Trophoblast cell (in vitro differentiated cells and primary cell): ENCODE results near the gene GALK1.

Experiments
- DNase-seq, 2 donors: peaks; one replicate each; pipeline ENCODE4 v3.0.0-alpha.2; 2016
- H2AFZ ChIP-seq: 2 replicates; pipeline ENCODE4 v1.6.1; 2013; ENCODE audit warnings: low read length, moderate library complexity, mild to moderate bottlenecking; ENCODE audit not compliant: insufficient read depth, poor library complexity
- H2AK5ac ChIP-seq: 2 replicates; pipeline ENCODE4 v1.6.1; 2013; ENCODE audit warnings: mild to moderate bottlenecking, low read length
- H2BK120ac ChIP-seq: 2 replicates; pipeline ENCODE4 v1.6.1; 2013; ENCODE audit warnings: low read length, mild to moderate bottlenecking, moderate library complexity; ENCODE audit not compliant: insufficient read depth, poor library complexity
- H2BK12ac ChIP-seq: 2 replicates; pipeline ENCODE4 v1.6.1; 2013; ENCODE audit warnings: mild to moderate bottlenecking, low read length, moderate library complexity
- H2BK5ac ChIP-seq: 2 replicates; pipeline ENCODE4 v1.6.1; 2013; ENCODE audit warnings: low read length, low read depth, moderate library complexity, mild to moderate bottlenecking; ENCODE audit not compliant: poor library complexity
- H3K14ac ChIP-seq: 2 replicates; pipeline ENCODE4 v1.6.1; 2013; ENCODE audit warnings: mild to moderate bottlenecking, low read length
- H3K18ac ChIP-seq: 2 replicates; pipeline ENCODE4 v1.6.1; 2013; ENCODE audit warnings: mild to moderate bottlenecking, low read length
- H3K23ac ChIP-seq: 2 replicates; pipeline ENCODE4 v1.6.1; 2013; ENCODE audit warnings: low read length
- H3K27ac ChIP-seq: 2 replicates; pipeline ENCODE4 v1.5.1; 2013; ENCODE audit warnings: low read depth, mild to moderate bottlenecking, inconsistent platforms, low read length, moderate library complexity
- H3K27me3 ChIP-seq: 2 replicates; pipeline ENCODE4 v1.6.1; 2013; ENCODE audit warnings: inconsistent platforms, mild to moderate bottlenecking, low read length, moderate library complexity; ENCODE audit not compliant: insufficient read depth
- H3K36me3 ChIP-seq, 2 experiments: 1 replicate in 1 of 2; 2 replicates in 1 of 2; pipeline ENCODE4 v1.6.1; 2013; ENCODE audit warnings: low read length in 2 of 2, mild to moderate bottlenecking in 2 of 2, moderate library complexity in 1 of 2; ENCODE audit not compliant: insufficient read depth in 2 of 2, control insufficient read depth in 1 of 2
- H3K4ac ChIP-seq: 2 replicates; pipeline ENCODE4 v1.6.1; 2013; ENCODE audit warnings: low read depth, mild to moderate bottlenecking, low read length, moderate library complexity
- H3K4me1 ChIP-seq, 2 experiments: 1 replicate in 1 of 2; 2 replicates in 1 of 2; pipeline ENCODE4 v1.6.1; 2013; ENCODE audit warnings: low read length in 2 of 2, mild to moderate bottlenecking in 2 of 2, moderate library complexity in 1 of 2; ENCODE audit not compliant: insufficient read depth in 2 of 2, control insufficient read depth in 1 of 2
- H3K4me2 ChIP-seq: 2 replicates; pipeline ENCODE4 v1.6.1; 2013; ENCODE audit warnings: inconsistent platforms, mild to moderate bottlenecking, low read length, moderate library complexity
- H3K4me3 ChIP-seq: 2 replicates; pipeline ENCODE4 v1.5.1; 2013; ENCODE audit warnings: mild to moderate bottlenecking, low read depth, low read length, inconsistent platforms
- H3K79me1 ChIP-seq: one replicate; pipeline ENCODE4 v1.6.1; 2013; ENCODE audit warnings: low read length
- H3K79me2 ChIP-seq: 2 replicates; pipeline ENCODE4 v1.6.1; 2013; ENCODE audit warnings: low read length, mild to moderate bottlenecking; ENCODE audit not compliant: control insufficient read depth, insufficient read depth, poor library complexity
- H3K9ac ChIP-seq: 2 replicates; pipeline ENCODE4 v1.6.1; 2013; ENCODE audit warnings: mild to moderate bottlenecking, low read length
- H3K9me3 ChIP-seq: 2 replicates; pipeline ENCODE4 v1.6.1; 2013; ENCODE audit warnings: low read depth, mild to moderate bottlenecking, control low read depth, inconsistent platforms, low read length; ENCODE audit not compliant: insufficient read depth
- H4K12ac ChIP-seq: 2 replicates; pipeline ENCODE4 v1.6.1; 2013; ENCODE audit warnings: low read depth, mild to moderate bottlenecking, low read length, moderate library complexity
- H4K8ac ChIP-seq: 2 replicates; pipeline ENCODE4 v1.6.1; 2013; ENCODE audit warnings: low read depth, mild to moderate bottlenecking, low read length, moderate library complexity
- H4K91ac ChIP-seq: one replicate; pipeline ENCODE4 v1.6.1; 2013; ENCODE audit warnings: low read depth, mild to moderate bottlenecking, low read length, moderate library complexity
- WGBS: extraction: QIAGEN DNeasy Blood & Tissue Kit; methylation state at CpG from one replicate; pipeline ENCODE4 v1.1.7; 2013; ENCODE audit warnings: missing lambda C conversion rate; ENCODE audit not compliant: insufficient read length, insufficient coverage; ENCODE audit errors: extremely low coverage; 5-methylcytosine and 5-hydroxymethylcytosine counted together

Gene GALK1

DNA sequence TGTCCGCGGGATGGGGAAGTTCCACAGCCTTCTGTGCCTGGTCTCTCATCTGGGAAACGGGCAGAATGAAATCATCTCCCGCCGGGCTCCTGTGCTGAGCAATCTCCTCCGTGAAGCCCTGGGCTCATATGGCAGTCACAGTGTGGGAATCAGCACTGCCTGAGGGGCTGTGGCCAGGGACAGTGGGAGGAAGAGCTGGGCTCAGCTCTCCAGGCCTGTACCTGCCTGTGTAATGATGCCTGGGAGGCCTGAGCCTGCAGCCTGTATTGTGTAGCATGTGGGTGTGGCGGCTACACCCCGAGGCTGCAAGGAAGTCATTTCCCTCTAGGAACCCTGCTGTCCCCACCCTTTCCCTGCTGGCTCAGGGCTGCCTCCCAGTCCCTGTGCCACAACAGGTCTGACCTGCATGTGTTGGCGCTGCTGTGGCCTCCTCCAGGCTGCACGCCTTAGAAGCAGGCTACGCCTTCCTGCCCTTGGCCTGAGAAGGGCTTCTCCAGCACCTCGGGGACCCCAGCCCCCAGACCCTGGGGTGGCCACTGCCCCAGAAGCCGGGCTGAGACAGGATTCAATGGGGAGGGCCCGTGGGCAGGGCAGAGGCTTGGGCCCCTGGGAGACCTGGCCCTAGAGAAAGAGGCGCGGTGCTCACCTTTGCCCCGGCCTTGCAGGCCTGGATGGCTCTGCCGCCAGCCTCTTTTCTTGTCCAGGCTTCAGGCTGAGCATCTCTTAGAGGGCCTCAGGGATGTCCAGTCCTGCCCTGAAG lies 41.6 kb downstream of the GALK1 start:
- Histone ChIP-seq H4K12ac (no peak overlapping the region), H4K8ac (no peak overlapping the region), H2BK5ac (peak overlapping the region; percentile 20), H3K79me2 (peaks cover 7% of the 10 kb centered on the region), H3K18ac (no peak overlapping the region), H3K9me3 (peaks cover 2% of the 10 kb centered on the region), H4K91ac (peak overlapping the region; percentile 17), H3K27me3 (no peaks in the 10 kb centered on the region), H3K9ac (no peak overlapping the region), H3K23ac (no peak overlapping the region), H3K4ac (no peak overlapping the region), H3K27ac (peak overlapping the region; percentile 37), H2BK120ac (peak overlapping the region; percentile 27), H3K4me1 (peaks cover 20 to 23% of the 10 kb centered on the region in 2 experiments), H3K4me3 (peak overlapping the region; percentile 3), H3K4me2 (no peak overlapping the region), H2AFZ (no peak overlapping the region), H3K79me1 (peaks cover 14% of the 10 kb centered on the region), H2BK12ac (no peak overlapping the region), H3K36me3 (peaks cover 11 to 21% of the 10 kb centered on the region in 2 experiments), H3K14ac (peak overlapping the region; percentile 9), H2AK5ac (no peak overlapping the region)
- no CpG with 5 or more reads among the region's 18 CpGs for WGBS
- DNase-seq, result peak; percentile 98

DNA sequence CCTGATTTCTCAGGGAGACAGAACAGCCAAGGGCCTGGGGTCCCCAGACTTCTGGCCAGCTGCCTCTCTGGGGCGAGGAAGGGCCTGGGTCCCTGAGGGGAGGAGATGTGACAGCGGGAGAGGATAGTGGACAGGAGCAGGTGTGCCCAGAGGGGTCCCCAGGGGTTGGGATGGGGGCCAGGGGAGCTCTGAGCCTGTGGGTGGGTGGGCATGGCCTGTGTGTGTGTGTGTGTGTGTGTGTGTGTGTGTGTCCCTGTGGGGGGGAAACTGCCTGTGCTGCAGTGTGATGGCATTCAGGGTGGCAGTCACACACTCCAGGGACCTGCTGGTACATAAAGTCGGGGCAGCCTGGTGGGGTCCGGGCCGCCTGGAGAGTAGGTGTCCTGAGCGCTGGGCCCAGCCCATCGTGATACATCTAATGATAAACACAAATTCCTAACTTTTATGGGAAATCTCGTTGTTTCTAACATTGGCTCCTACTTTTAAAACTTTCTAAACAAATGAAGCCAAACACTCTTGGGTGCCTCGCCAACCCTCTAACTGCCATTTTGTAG lies 42.4 kb downstream of the GALK1 start:
- Histone ChIP-seq H3K4me1 (peaks cover 20 to 23% of the 10 kb centered on the region in 2 experiments), H2AFZ (no peak overlapping the region), H3K9me3 (peaks cover 2% of the 10 kb centered on the region), H4K8ac (no peak overlapping the region), H4K12ac (no peak overlapping the region), H2BK120ac (no peak overlapping the region), H3K4me3 (no peak overlapping the region), H3K27me3 (no peaks in the 10 kb centered on the region), H3K79me1 (peaks cover 14% of the 10 kb centered on the region), H3K14ac (peak overlapping the region; percentile 34), H2BK5ac (no peak overlapping the region), H2AK5ac (no peak overlapping the region), H3K23ac (no peak overlapping the region), H3K4ac (no peak overlapping the region), H3K18ac (peak overlapping the region; percentile 51), H4K91ac (peak overlapping the region; percentile 17), H3K9ac (no peak overlapping the region), H3K4me2 (peak overlapping the region; percentile 16), H3K36me3 (peaks cover 4 to 13% of the 10 kb centered on the region in 2 experiments), H3K79me2 (peaks cover 7% of the 10 kb centered on the region), H3K27ac (peak overlapping the region; percentile 37), H2BK12ac (no peak overlapping the region)
- no CpG with 5 or more reads among the region's 9 CpGs for WGBS
- no peak for DNase-seq

DNA sequence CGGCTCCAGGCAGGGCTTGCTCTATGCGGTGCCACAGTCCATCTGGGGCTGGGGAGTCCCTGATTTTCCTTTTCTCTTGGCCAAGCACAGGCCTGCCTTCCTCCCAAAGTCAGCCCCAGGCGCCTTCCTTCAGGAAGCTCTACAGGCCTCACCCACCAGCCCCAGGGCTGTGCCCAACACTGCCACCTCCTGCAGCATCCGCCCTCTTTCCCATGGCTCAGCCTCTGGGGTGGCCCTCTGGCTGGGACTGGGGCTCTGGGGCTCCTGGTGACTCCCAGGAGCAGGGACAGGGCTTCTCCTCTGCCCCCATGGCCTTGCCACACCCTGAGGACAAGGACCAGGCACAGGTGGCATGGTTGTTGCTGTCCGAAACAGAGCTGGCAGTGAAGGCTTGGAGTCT lies 42.9 kb downstream of the GALK1 start:
- Histone ChIP-seq H4K12ac (no peak overlapping the region), H3K9me3 (peaks cover 2% of the 10 kb centered on the region), H3K23ac (no peak overlapping the region), H2BK5ac (no peak overlapping the region), H3K36me3 (peaks cover 4 to 11% of the 10 kb centered on the region in 2 experiments), H3K4me1 (peaks cover 20 to 23% of the 10 kb centered on the region in 2 experiments), H4K91ac (peak overlapping the region; percentile 68), H2AK5ac (peak overlapping the region; percentile 17), H3K27me3 (no peaks in the 10 kb centered on the region), H3K9ac (no peak overlapping the region), H2AFZ (no peak overlapping the region), H3K4ac (peak overlapping the region; percentile 24), H2BK12ac (peak overlapping the region; percentile 32), H2BK120ac (peak overlapping the region; percentile 44), H4K8ac (peak overlapping the region; percentile 15), H3K79me1 (peaks cover 14% of the 10 kb centered on the region), H3K14ac (peak overlapping the region; percentile 37), H3K27ac (no peak overlapping the region), H3K79me2 (peaks cover 7% of the 10 kb centered on the region), H3K4me3 (peak overlapping the region; percentile 38), H3K4me2 (peak overlapping the region; percentile 66), H3K18ac (peak overlapping the region; percentile 67)
- DNase-seq, result no peak
- WGBS, result no CpG with 5 or more reads among the region's 5 CpGs

DNA sequence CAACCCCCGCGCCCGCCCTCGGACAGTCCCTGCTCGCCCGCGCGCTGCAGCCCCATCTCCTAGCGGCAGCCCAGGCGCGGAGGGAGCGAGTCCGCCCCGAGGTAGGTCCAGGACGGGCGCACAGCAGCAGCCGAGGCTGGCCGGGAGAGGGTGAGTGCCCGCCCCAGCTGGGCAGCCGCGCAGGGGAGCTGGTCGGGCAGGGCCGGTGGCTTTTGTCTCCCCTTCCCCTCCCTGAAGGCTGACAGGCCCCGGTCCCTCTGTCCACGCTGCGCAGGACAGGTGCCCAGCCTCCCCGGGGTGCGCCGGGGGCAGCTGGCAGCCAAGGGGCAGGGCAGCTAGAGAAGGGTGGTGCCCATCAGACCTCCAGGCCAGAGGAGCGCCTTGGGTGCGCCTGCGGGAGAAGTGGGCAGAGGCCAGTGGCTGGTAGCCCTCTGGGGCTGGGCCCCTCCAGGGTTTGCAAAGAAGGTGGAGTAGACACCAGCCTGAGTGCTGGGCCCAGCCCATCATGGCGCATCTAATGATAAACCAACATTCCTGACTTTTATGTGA lies 43.5 kb downstream of the GALK1 start:
- no CpG with 5 or more reads among the region's 33 CpGs for WGBS
- H3K79me1 ChIP-seq, result peaks cover 14% of the 10 kb centered on the region
- H4K12ac ChIP-seq, result no peak overlapping the region
- no peak overlapping the region for H3K27ac ChIP-seq
- peak overlapping the region; percentile 66 for H3K4me2 ChIP-seq
- H3K79me2 ChIP-seq, result peaks cover 7% of the 10 kb centered on the region
- no peak overlapping the region for H2BK5ac ChIP-seq
- peak overlapping the region; percentile 31 for H3K14ac ChIP-seq
- peak overlapping the region; percentile 5 for H2AFZ ChIP-seq
- peak overlapping the region; percentile 58 for H4K91ac ChIP-seq
- H3K9ac ChIP-seq, result peak overlapping the region; percentile 73
- peaks cover 4 to 11% of the 10 kb centered on the region in 2 experiments for H3K36me3 ChIP-seq
- DNase-seq, result no peak
- peaks cover 2% of the 10 kb centered on the region for H3K9me3 ChIP-seq
- peak overlapping the region; percentile 90 for H3K18ac ChIP-seq
- peak overlapping the region; percentile 55 for H4K8ac ChIP-seq
- H2BK120ac ChIP-seq, result peak overlapping the region; percentile 65
- no peaks in the 10 kb centered on the region for H3K27me3 ChIP-seq
- no peak overlapping the region for H3K23ac ChIP-seq
- no peak overlapping the region for H3K4ac ChIP-seq
- peak overlapping the region; percentile 26 for H2BK12ac ChIP-seq
- H3K4me3 ChIP-seq, result peak overlapping the region; percentile 66
- peaks cover 20 to 23% of the 10 kb centered on the region in 2 experiments for H3K4me1 ChIP-seq
- peak overlapping the region; percentile 17 for H2AK5ac ChIP-seq
